HG02884 (cell line): ENCODE results near the gene THAP8.

Source experiments
- ATAC-seq: cut with Tn5 transposase; IDR thresholded peaks from one replicate; pipeline ENCODE4 v1.9.1; 2021; ENCODE audit warnings: mild to moderate bottlenecking, moderate library complexity; ENCODE audit not compliant: unreplicated experiment

THAP8 gene

GRCh38 chr19:36030264-36031148 is 23.6 kb downstream of the THAP8 start:
- ATAC-seq: no peak

- ATAC-seq: no peak
Observed at GRCh38 chr19:36028313-36029041, 25.6 kb downstream of the THAP8 start.

GRCh38 chr19:36027696-36028095 is 26.4 kb downstream of the THAP8 start:
- no peak for ATAC-seq

GRCh38 chr19:36026091-36026876 is 27.8 kb downstream of the THAP8 start:
- ATAC-seq: no peak

- ATAC-seq: no peak
Observed at GRCh38 chr19:36025541-36025940, 28.5 kb downstream of the THAP8 start.

- no peak for ATAC-seq
Observed at GRCh38 chr19:36023432-36023831, 30.7 kb downstream of the THAP8 start.

DNA sequence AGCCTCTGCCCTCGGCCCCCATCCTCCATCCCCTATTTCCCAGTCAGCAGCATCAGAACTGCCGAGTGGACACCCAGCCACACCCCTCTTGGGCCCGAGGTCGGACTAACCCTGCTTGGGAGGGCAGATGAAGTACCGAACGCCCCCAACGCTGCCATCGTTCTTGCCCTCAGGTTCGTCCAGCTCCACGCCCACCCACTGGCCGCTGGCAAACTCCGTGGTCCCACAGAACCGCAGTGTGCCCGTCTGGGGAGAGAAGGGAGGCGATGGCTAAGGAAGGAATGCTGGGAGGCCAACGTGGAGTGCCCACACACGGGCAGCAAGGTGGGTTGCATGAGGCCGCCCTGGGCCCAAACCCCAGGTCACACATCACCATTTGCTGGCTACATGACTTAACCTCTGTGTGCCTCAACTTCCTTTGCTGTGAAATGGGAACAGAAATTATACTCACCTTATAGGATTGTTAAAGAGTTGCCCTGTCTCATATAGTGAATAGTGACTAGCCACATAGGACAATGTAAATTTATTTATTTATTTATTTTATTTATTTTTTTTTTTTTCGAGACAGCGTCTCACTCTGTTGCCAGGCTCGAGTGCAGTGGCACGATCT is 34.9 kb downstream of the THAP8 start:
- ATAC-seq: no peak

DNA sequence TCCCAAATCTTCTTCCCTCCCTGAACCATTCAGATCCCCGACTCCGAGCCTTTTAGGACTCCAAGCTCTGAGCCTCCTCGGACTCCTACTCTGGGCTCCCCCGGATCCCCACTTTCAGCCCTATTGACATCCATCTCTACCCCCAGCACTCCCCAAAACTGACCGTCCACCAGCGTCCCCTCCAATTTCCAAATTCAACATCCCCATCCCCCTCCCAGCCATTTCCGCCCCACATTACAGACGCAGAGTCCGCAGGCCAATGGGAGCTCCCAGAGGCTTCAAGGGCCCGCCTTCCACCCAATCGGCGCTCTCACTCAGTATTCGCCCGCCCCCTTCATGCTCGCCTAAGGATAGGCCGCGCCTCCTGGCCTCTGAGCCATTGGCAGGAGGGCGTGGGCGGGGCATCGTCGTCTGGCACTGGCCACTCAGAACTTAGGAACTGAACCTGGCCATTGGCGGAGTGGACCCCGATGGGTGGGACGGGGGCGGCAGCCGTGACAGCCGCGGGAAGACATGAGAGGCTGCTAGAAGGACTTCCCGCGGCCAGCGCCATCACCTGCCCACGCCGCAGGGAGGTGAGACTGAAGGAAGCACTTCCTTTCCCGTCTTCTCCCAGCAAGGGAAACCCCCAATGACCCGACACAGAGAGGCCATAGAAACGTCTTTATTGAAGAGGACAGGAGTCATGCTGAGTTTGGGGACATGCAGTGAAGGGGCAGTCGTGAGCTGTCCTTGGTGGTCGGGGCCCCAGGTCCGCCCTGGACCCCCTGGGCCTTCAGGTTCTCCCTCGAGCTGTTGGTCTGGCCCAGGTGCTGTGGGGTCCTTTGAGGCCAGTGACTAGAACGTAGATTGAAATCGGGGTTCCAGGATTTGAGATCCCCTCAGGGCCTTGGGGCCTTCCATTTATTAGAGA is 39.8 kb downstream of the THAP8 start, which contains the start of gene ALKBH6:
TSS of gene ALKBH6 (minus strand) at position 202 of the 913 bp plus-strand sequence. CDS start 816 bp downstream, outside the sequence.
- ATAC-seq: peak; percentile 94

GRCh38 chr19:36013280-36014011 is 40.6 kb downstream of the THAP8 start:
- ATAC-seq: no peak

- no peak for ATAC-seq
Observed at GRCh38 chr19:36010402-36010801, 43.7 kb downstream of the THAP8 start.

DNA sequence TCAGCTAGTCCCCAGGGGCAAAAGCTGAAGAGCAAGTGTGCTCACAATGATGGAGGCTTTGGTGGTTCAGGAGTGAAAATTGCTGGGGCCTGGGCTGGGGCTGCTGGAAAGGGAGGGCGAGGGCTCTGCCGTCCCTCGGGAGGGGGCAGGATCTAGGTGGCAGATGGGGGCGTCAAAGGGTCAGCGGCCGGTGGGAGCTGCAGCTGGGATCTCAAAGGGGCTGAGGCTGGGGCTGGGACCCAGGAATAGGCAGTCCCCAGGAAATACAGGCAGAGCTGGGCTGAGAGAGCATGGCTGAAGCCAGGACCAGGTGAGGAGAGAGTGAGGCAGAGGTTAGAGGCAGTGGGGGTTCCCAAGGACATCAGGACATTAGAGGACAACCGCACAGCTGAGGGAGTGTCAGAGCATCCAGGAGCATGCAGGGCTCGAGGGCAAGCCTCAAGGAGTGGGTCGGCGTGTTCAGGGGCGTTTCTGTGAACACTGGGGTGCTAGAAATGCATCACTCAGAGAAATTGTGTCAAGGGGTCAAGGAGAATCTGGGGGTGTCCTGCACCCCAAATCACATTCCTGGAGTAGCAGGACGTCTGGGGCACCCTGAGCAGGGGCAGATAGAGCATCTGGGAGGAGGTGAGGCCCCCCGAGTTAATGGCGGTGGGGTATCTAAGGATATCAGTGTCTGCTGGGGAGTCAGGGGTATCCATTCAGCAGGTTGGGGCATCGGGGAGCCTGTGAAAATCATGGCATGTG is 44.3 kb downstream of the THAP8 start:
- ATAC-seq: no peak

DNA sequence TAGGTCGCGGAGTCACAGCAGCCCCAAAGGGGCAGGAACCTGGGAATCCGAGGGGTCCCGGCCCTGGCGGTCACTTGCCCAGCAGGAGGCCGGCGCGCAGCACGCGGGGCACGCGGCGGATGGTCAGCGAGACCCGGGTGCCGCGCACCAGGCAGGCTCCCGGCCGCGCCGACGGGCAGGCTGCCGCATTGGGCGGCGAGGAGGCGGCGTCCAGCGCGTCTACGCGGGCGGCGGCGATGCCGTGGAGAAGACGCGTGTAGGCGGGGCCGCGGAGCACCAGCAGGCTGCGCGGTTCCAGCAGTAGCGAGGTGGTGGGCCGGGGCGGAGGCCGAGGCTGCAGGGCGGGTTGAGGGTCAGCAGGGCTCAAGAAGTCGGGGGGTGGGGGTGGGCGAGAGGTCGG is 44.9 kb downstream of the THAP8 start:
- no peak for ATAC-seq

GRCh38 chr19:36008336-36008978 is 45.6 kb downstream of the THAP8 start, which contains the start of gene SYNE4:
Gene SYNE4 (minus strand): TSS chr19:36008813. CDS start chr19:36008681, 132 bp downstream.
- ATAC-seq: no peak

DNA sequence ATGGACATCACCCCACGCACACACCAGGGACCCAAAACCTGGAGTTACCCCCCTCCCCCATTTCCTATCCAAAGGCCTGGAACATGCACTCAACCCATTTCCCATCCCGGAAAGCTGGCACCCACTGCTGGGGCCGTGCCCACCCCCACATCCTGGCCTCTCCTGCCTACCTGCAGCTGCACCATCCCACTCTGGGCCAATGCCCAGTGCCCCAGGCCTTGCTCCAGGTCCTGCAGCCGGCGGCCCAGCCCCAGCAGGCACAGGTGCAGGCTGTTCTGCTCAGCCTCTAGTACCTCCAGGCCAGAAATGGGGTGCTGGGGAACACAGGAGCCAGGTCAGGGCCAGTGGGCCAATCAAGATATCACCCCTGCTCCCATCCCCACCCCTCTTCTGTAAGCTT is 47.1 kb downstream of the THAP8 start:
- ATAC-seq: no peak

GRCh38 chr19:36003284-36003683 is 50.8 kb downstream of the THAP8 start:
- no peak for ATAC-seq

GRCh38 chr19:36001605-36002004 is 52.5 kb downstream of the THAP8 start:
- no peak for ATAC-seq

GRCh38 chr19:35996777-35997176 is 57.3 kb downstream of the THAP8 start:
- no peak for ATAC-seq
